ENCODE measurements around the gene BCL10. TPM values are rescaled to one million over a fixed set of nuclear protein-coding genes. Genes with fewer than 3 reads are reported as not detected.

The BCL10 gene
- total RNA-seq, 1 donor from 2014 or later = 12.3 TPM

GRCh38 chr1:85317560-85317959, 41.1 kb upstream of the BCL10 start:
- no peaks in the 10 kb centered on the region for H3K9me3 ChIP-seq
- DNase-seq (ENCODE audit: extremely low spot score in 2 of 2) = no peak
- TF ChIP-seq POLR2AphosphoS5 (IDR thresholded peaks at IDR 0.05; ENCODE audit: insufficient read depth in 1 of 2, low read depth in 1 of 2) (no peak), POLR2A (IDR thresholded peaks at IDR 0.05) (no peak), CTCF (IDR thresholded peaks at IDR 0.05) (no peak)
- peaks cover 9% of the 10 kb centered on the region for H3K4me1 ChIP-seq
- intact Hi-C loops (cut with DNase I) = no loop called here
- H3K27ac ChIP-seq = no peak overlapping the region
- H3K27me3 ChIP-seq = no peaks in the 10 kb centered on the region
- no peak overlapping the region for H3K4me3 ChIP-seq
- H3K36me3 ChIP-seq = no peaks in the 10 kb centered on the region

- H3K4me1 ChIP-seq = peaks cover 9% of the 10 kb centered on the region
- intact Hi-C loops (cut with DNase I) = no loop called here
- H3K36me3 ChIP-seq = no peaks in the 10 kb centered on the region
- TF ChIP-seq CTCF (IDR thresholded peaks at IDR 0.05) (no peak), POLR2AphosphoS5 (IDR thresholded peaks at IDR 0.05; ENCODE audit: insufficient read depth in 1 of 2, low read depth in 1 of 2) (no peak), POLR2A (IDR thresholded peaks at IDR 0.05) (no peak)
- H3K27me3 ChIP-seq = no peaks in the 10 kb centered on the region
- DNase-seq (ENCODE audit: extremely low spot score in 2 of 2) = no peak
- no peak overlapping the region for H3K27ac ChIP-seq
- no peak overlapping the region for H3K4me3 ChIP-seq
- no peaks in the 10 kb centered on the region for H3K9me3 ChIP-seq
Observed at GRCh38 chr1:85316321-85316720, 39.9 kb upstream of the BCL10 start.

GRCh38 chr1:85315789-85316188, 39.4 kb upstream of the BCL10 start:
- TF ChIP-seq POLR2A (IDR thresholded peaks at IDR 0.05) (no peak), CTCF (IDR thresholded peaks at IDR 0.05) (no peak), POLR2AphosphoS5 (IDR thresholded peaks at IDR 0.05; ENCODE audit: insufficient read depth in 1 of 2, low read depth in 1 of 2) (no peak)
- DNase-seq (ENCODE audit: extremely low spot score in 2 of 2) = no peak
- Histone ChIP-seq H3K36me3 (no peaks in the 10 kb centered on the region), H3K4me1 (peaks cover 9% of the 10 kb centered on the region), H3K9me3 (no peaks in the 10 kb centered on the region), H3K27me3 (no peaks in the 10 kb centered on the region), H3K27ac (no peak overlapping the region), H3K4me3 (no peak overlapping the region)
- intact Hi-C loops (cut with DNase I) = loop anchor here (2.0 kb wide), 1 partner anchor 265 kb away; the partner anchor contains the start of gene CCN1

- no peak for TF ChIP-seq POLR2A (IDR thresholded peaks at IDR 0.05)
- no peak for TF ChIP-seq CTCF (IDR thresholded peaks at IDR 0.05)
- TF ChIP-seq POLR2AphosphoS5 (IDR thresholded peaks at IDR 0.05; ENCODE audit: insufficient read depth in 1 of 2, low read depth in 1 of 2) = no peak
- H3K9me3 ChIP-seq = no peaks in the 10 kb centered on the region
- DNase-seq (ENCODE audit: extremely low spot score in 2 of 2) = no peak
- no peaks in the 10 kb centered on the region for H3K27me3 ChIP-seq
- H3K4me3 ChIP-seq = no peak overlapping the region
- peaks cover 9% of the 10 kb centered on the region for H3K4me1 ChIP-seq
- no peaks in the 10 kb centered on the region for H3K36me3 ChIP-seq
- intact Hi-C loops (cut with DNase I) = loop anchor here (2.0 kb wide), 1 partner anchor 266 kb away; the partner anchor contains the start of gene CCN1
- H3K27ac ChIP-seq = peak overlapping the region; percentile 18
Observed at GRCh38 chr1:85314726-85315125, 38.3 kb upstream of the BCL10 start.

- peaks cover 9% of the 10 kb centered on the region for H3K4me1 ChIP-seq
- no peaks in the 10 kb centered on the region for H3K36me3 ChIP-seq
- peak overlapping the region; percentile 18 for H3K27ac ChIP-seq
- DNase-seq (ENCODE audit: extremely low spot score in 2 of 2) = no peak
- intact Hi-C loops (cut with DNase I) = loop anchor here (2.0 kb wide), 1 partner anchor 267 kb away; the partner anchor contains the start of gene CCN1
- H3K27me3 ChIP-seq = no peaks in the 10 kb centered on the region
- H3K4me3 ChIP-seq = no peak overlapping the region
- H3K9me3 ChIP-seq = no peaks in the 10 kb centered on the region
- TF ChIP-seq POLR2AphosphoS5 (IDR thresholded peaks at IDR 0.05; ENCODE audit: insufficient read depth in 1 of 2, low read depth in 1 of 2) (no peak), POLR2A (IDR thresholded peaks at IDR 0.05) (no peak), CTCF (IDR thresholded peaks at IDR 0.05) (no peak)
Observed at GRCh38 chr1:85313888-85314696, 37.7 kb upstream of the BCL10 start.
